Colonic mucosa (tissue), 4 donors: ENCODE results near the gene ZNF304. TPM values are rescaled to one million over a fixed set of nuclear protein-coding genes. Genes with fewer than 3 reads are reported as not detected.
A peak's percentile ranks its signal among the peaks of the same experiment; 100 is the strongest.

Experiments used
- DNase-seq: peaks from one replicate; pipeline ENCODE4 v3.0.0-alpha.2; 2020
- H3K27ac ChIP-seq: fragments of 200-600 bp; one replicate; pipeline ENCODE4 v1.8.0; 2021
- H3K27me3 ChIP-seq: fragments of 200-600 bp; one replicate; pipeline ENCODE4 v1.8.0; 2021
- H3K36me3 ChIP-seq: fragments of 200-600 bp; one replicate; pipeline ENCODE4 v1.8.0; 2021
- H3K4me1 ChIP-seq: fragments of 200-600 bp; one replicate; pipeline ENCODE4 v1.8.0; 2021; ENCODE audit warnings: mild to moderate bottlenecking
- H3K4me3 ChIP-seq: fragments of 200-600 bp; one replicate; pipeline ENCODE4 v1.8.0; 2021
- H3K9ac ChIP-seq, 2 donors: one replicate each; pipeline ENCODE4 v1.7.0; 2013; ENCODE audit warnings: control low read depth in 2 of 2, low read depth in 2 of 2, low read length in 2 of 2
- H3K9me3 ChIP-seq: fragments of 200-600 bp; one replicate; pipeline ENCODE4 v1.8.0; 2021
- CTCF ChIP-seq: fragments of 200-600 bp; IDR thresholded peaks from one replicate; pipeline ENCODE4 v1.8.0; 2022; ENCODE audit warnings: antibody characterized with exemption, mild to moderate bottlenecking
- intact Hi-C: fragments of 100-400 bp; cut with DNase I; formaldehyde crosslinking; loops from one replicate; pipeline ENCODE4 v1.14.1; 2022
- total RNA-seq, 2 donors: library from RNA; stranded (reverse); fragmentation: NEBNext Ultra II Directional in 1 of 2; extraction: Animal tissue kit (Norgen Biotek cat#: 25700) in 1 of 2; gene quantifications; one replicate each; pipeline ENCODE4 v1.2.1, GENCODE V29; 2021
- donor health status: healthy.
- donor health status: DM: no; HTN: no; CAD: no.
- donor health status: DM: no; HTN: no; CAD: no.

The ZNF304 gene
- total RNA-seq, 2 donors from 2014 or later: 3.6 TPM

- no peaks in the 10 kb centered on the region for H3K36me3 ChIP-seq
- no peak overlapping the region for H3K27ac ChIP-seq
- DNase-seq: no peak
- no peak overlapping the region for H3K9ac ChIP-seq
- H3K4me1 ChIP-seq: no peaks in the 10 kb centered on the region
- H3K27me3 ChIP-seq: no peaks in the 10 kb centered on the region
- TF ChIP-seq CTCF: no peak
- no peak overlapping the region for H3K4me3 ChIP-seq
- intact Hi-C loops: no loop called here
- H3K9me3 ChIP-seq: no peaks in the 10 kb centered on the region
These were observed 40.3 kb upstream of the ZNF304 start for GRCh38 chr19:57310792-57311191.

- no peak for DNase-seq
- Histone ChIP-seq H3K27ac (no peak overlapping the region), H3K9ac (no peak overlapping the region), H3K36me3 (no peaks in the 10 kb centered on the region), H3K27me3 (peaks cover 5% of the 10 kb centered on the region), H3K4me1 (no peaks in the 10 kb centered on the region), H3K4me3 (no peak overlapping the region), H3K9me3 (no peaks in the 10 kb centered on the region)
- intact Hi-C loops: no loop called here
- TF ChIP-seq CTCF: no peak
These were observed 36.9 kb upstream of the ZNF304 start for GRCh38 chr19:57314146-57314545.

GRCh38 chr19:57317503-57317902, 33.6 kb upstream of the ZNF304 start:
- H3K36me3 ChIP-seq: no peaks in the 10 kb centered on the region
- no peak for DNase-seq
- TF ChIP-seq CTCF: no peak
- H3K9ac ChIP-seq: no peak overlapping the region
- H3K9me3 ChIP-seq: no peaks in the 10 kb centered on the region
- intact Hi-C loops: no loop called here
- H3K4me1 ChIP-seq: no peaks in the 10 kb centered on the region
- peaks cover 5% of the 10 kb centered on the region for H3K27me3 ChIP-seq
- H3K27ac ChIP-seq: no peak overlapping the region
- no peak overlapping the region for H3K4me3 ChIP-seq

- intact Hi-C loops: no loop called here
- H3K27me3 ChIP-seq: peaks cover 5% of the 10 kb centered on the region
- DNase-seq: no peak
These were observed 31.2 kb upstream of the ZNF304 start for GRCh38 chr19:57319869-57320179.

GRCh38 chr19:57320180-57321084, 30.6 kb upstream of the ZNF304 start, which contains the start of gene ZNF543:
TSS of gene ZNF543 (plus strand) at chr19:57320472. CDS start at chr19:57320854, 382 bp downstream.
- H3K4me3 ChIP-seq: peak within 1 kb of the TSS; percentile 89
- no peaks in the 10 kb centered on the region for H3K36me3 ChIP-seq
- intact Hi-C loops: no loop called here

More at GRCh38 chr19:57319869-57320179, 31.2 kb upstream of the ZNF304 start:
- Histone ChIP-seq H3K9me3 (no peaks in the 10 kb centered on the region), H3K27ac (peak overlapping the region; percentile 61), H3K4me3 (peak overlapping the region; percentile 89), H3K36me3 (no peaks in the 10 kb centered on the region), H3K9ac (peak overlapping the region; percentile 54 to 87), H3K4me1 (no peaks in the 10 kb centered on the region)
- no peak for TF ChIP-seq CTCF

More at GRCh38 chr19:57320180-57321084, 30.6 kb upstream of the ZNF304 start, which contains the start of gene ZNF543:
- Histone ChIP-seq H3K4me1 (no peaks in the 10 kb centered on the region), H3K9me3 (no peaks in the 10 kb centered on the region), H3K9ac (peak within 1 kb of the TSS; percentile 87 to 91), H3K27me3 (peaks cover 5% of the 10 kb centered on the region), H3K27ac (peak within 1 kb of the TSS; percentile 61)
- TF ChIP-seq CTCF: no peak
- DNase-seq: peak; percentile 96
